HCT116 (cell line): ENCODE results near the gene MRFAP1L1. TPM values are rescaled to one million over a fixed set of nuclear protein-coding genes. Genes with fewer than 3 reads are reported as not detected.

ENCODE experiments used
- ATAC-seq: fragments of 200-7000 bp; cut with Tn5 transposase; 2 replicates; pipeline ENCODE4 v1.9.1; 2020; ENCODE audit warnings: mild to moderate bottlenecking, moderate library complexity
- BruUV-seq: library from RNA; stranded (reverse); fragments of 400-500 nt; replicated peaks from 2 replicates; lab custom pipeline; 2021; lab: Mats Ljungman, UMichigan
- CTCF ChIA-PET: fragments of 300-600 bp; sonication (Branson Sonifier 250); formaldehyde crosslinking; loops from one replicate; lab custom pipeline; 2021; ENCODE audit warnings: antibody characterized with exemption; lab: Charles Lee
- POLR2A ChIA-PET: fragments of 300-600, 350-600 bp; sonication (Branson Sonifier 250); formaldehyde crosslinking; loops from one replicate; lab custom pipeline; 2021; ENCODE audit warnings: antibody characterized with exemption; lab: Charles Lee
- RAD21 ChIA-PET, 2 experiments: fragments of 300-600 bp; sonication (Branson Sonifier 250); formaldehyde crosslinking; loops; one replicate each; lab custom pipeline; 2023; ENCODE audit warnings: low total read pairs in 2 of 2; ENCODE audit not compliant: uncharacterized antibody in 2 of 2, unreplicated experiment in 2 of 2, low non-redundant PET in 1 of 2; lab: Charles Lee
- DNase-seq: peaks from one replicate; pipeline ENCODE4 v3.0.0-alpha.2; 2010; ENCODE audit warnings: low read depth, low spot score
- H2AFZ ChIP-seq: fragments of 200-600 bp; shearing (Covaris generic), sonication (generic); 2 replicates; pipeline ENCODE4 v1.6.1; 2017; ENCODE audit warnings: low read depth, mixed run types, mixed read lengths, antibody characterized with exemption, low read length; ENCODE audit not compliant: poor library complexity, severe bottlenecking
- H3K27ac ChIP-seq: 2 replicates; pipeline ENCODE4 v1.5.1; 2012; ENCODE audit warnings: low read depth, low read length
- H3K27me3 ChIP-seq: fragments of 200-600 bp; sonication (generic); 2 replicates; pipeline ENCODE4 v1.6.1; 2016; ENCODE audit warnings: mixed run types, low read length, mixed read lengths; ENCODE audit not compliant: insufficient read depth
- H3K36me3 ChIP-seq, 2 experiments: fragments of 200-500 bp in 1 of 2; fragments of 200-600 bp in 1 of 2; sonication (Bioruptor generic) in 1 of 2; sonication (generic) in 1 of 2; 2 replicates each; pipeline versions ENCODE4 v1.5.1 to v1.6.1; 2014 to 2016; ENCODE audit warnings: low read length in 2 of 2, inconsistent platforms in 1 of 2, mixed read lengths in 1 of 2, mixed run types in 1 of 2; ENCODE audit not compliant: insufficient read depth in 2 of 2, control insufficient read depth in 1 of 2
- H3K4me1 ChIP-seq, 2 experiments: fragments of 200-600 bp in 1 of 2; sonication (generic) in 1 of 2; 2 replicates each; pipeline versions ENCODE4 v1.5.1 to v1.6.1; 2012 to 2017; ENCODE audit warnings: low read length in 2 of 2, inconsistent platforms in 1 of 2, mild to moderate bottlenecking in 1 of 2, mixed read lengths in 1 of 2, mixed run types in 1 of 2, moderate library complexity in 1 of 2; ENCODE audit not compliant: insufficient read depth in 2 of 2, control insufficient read depth in 1 of 2
- H3K4me2 ChIP-seq: fragments of 200-600 bp; sonication (generic); 2 replicates; pipeline ENCODE4 v1.6.1; 2017; ENCODE audit warnings: mixed run types, low read length, mixed read lengths
- H3K4me3 ChIP-seq, 2 experiments: fragments of 200-600 bp in 1 of 2; sonication (generic) in 1 of 2; replicated peaks in 1 of 2; 2 replicates each; pipeline ENCODE4 v1.5.1; 2011 to 2016; ENCODE audit warnings: low read length in 2 of 2, control low read depth in 1 of 2, low read depth in 1 of 2, mild to moderate bottlenecking in 1 of 2, mixed read lengths in 1 of 2, mixed run types in 1 of 2
- H3K79me2 ChIP-seq: fragments of 200-600 bp; sonication (generic); 2 replicates; pipeline ENCODE4 v1.6.1; 2017; ENCODE audit warnings: mild to moderate bottlenecking, mixed run types, low read length, moderate library complexity, mixed read lengths; ENCODE audit not compliant: insufficient read depth
- H3K9ac ChIP-seq: fragments of 200-600 bp; sonication (generic); 2 replicates; pipeline ENCODE4 v1.6.1; 2016; ENCODE audit warnings: low read length, mixed read lengths
- H3K9me2 ChIP-seq: fragments of 200-600 bp; sonication (generic), shearing (Covaris generic); 2 replicates; pipeline ENCODE4 v1.6.1; 2017; ENCODE audit warnings: mixed run types, mild to moderate bottlenecking, moderate library complexity; ENCODE audit not compliant: insufficient read depth
- H3K9me3 ChIP-seq, 2 experiments: fragments of 200-500 bp in 1 of 2; fragments of 200-600 bp in 1 of 2; sonication (Bioruptor generic) in 1 of 2; sonication (generic) in 1 of 2; 2 replicates each; pipeline ENCODE4 v1.6.1; 2014 to 2017; ENCODE audit warnings: low read length in 2 of 2, mixed read lengths in 2 of 2, inconsistent platforms in 1 of 2, low read depth in 1 of 2, mild to moderate bottlenecking in 1 of 2, mixed run types in 1 of 2, moderate library complexity in 1 of 2; ENCODE audit not compliant: control insufficient read depth in 1 of 2, insufficient read depth in 1 of 2
- H4K20me1 ChIP-seq: fragments of 200-600 bp; sonication (generic), shearing (Covaris generic); 2 replicates; pipeline ENCODE4 v1.6.1; 2017; ENCODE audit warnings: mixed run types, mild to moderate bottlenecking, moderate library complexity; ENCODE audit not compliant: insufficient read depth
- CEBPB ChIP-seq: IDR thresholded peaks from 2 replicates; pipeline ENCODE4 v1.6.1; 2012; ENCODE audit warnings: low read depth
- FOSL1 ChIP-seq: IDR thresholded peaks from 2 replicates; pipeline ENCODE4 v1.6.1; 2012; ENCODE audit warnings: low read depth
- MAX ChIP-seq: IDR thresholded peaks from 2 replicates; pipeline ENCODE4 v1.6.1; 2012
- POLR2A ChIP-seq: IDR thresholded peaks from 2 replicates; pipeline ENCODE4 v1.7.0; 2011; ENCODE audit warnings: borderline replicate concordance; ENCODE audit not compliant: insufficient read depth, insufficient read length; ENCODE audit errors: extremely low read depth
- POLR2AphosphoS5 ChIP-seq: IDR thresholded peaks from 2 replicates; pipeline ENCODE4 v1.6.1; 2011; ENCODE audit warnings: mild to moderate bottlenecking, low read depth, low read length, moderate library complexity
- RAD21 ChIP-seq: IDR thresholded peaks from 2 replicates; pipeline ENCODE4 v1.6.1; 2012; ENCODE audit warnings: low read depth, mild to moderate bottlenecking
- REST ChIP-seq: IDR thresholded peaks from 2 replicates; pipeline ENCODE4 v1.6.1; 2012; ENCODE audit warnings: low read depth
- SIN3A ChIP-seq: IDR thresholded peaks from 2 replicates; pipeline ENCODE4 v1.6.1; 2012; ENCODE audit warnings: low read depth
- SP1 ChIP-seq: IDR thresholded peaks from 2 replicates; pipeline ENCODE4 v1.6.1; 2012; ENCODE audit warnings: low read depth
- TCF7L2 ChIP-seq: IDR thresholded peaks from 2 replicates; pipeline ENCODE4 v1.7.0; 2011; ENCODE audit warnings: borderline replicate concordance, inconsistent platforms; ENCODE audit not compliant: insufficient read depth, insufficient read length; ENCODE audit errors: extremely low read depth
- intact Hi-C: fragments of 100-400 bp; cut with micrococcal nuclease; formaldehyde crosslinking; loops from 2 replicates; pipeline ENCODE4 v1.10.0; 2022
- total RNA-seq: library from RNA; stranded (reverse); gene quantifications from one replicate; pipeline ENCODE4 v1.2.1, GENCODE V29; 2021; ENCODE audit not compliant: unreplicated experiment

The MRFAP1L1 gene
- total RNA-seq, 1 experiment from 2014 or later = 43.0 TPM

- no TSS peak for BruUV-seq
- no peaks in the 10 kb centered on the region for H3K79me2 ChIP-seq
- no peak overlapping the region for H2AFZ ChIP-seq
- RAD21 ChIA-PET = no interaction called here
- H3K27ac ChIP-seq = no peak overlapping the region
- CTCF ChIA-PET = no interaction called here
- no peak overlapping the region for H3K4me2 ChIP-seq
- H3K9ac ChIP-seq = no peak overlapping the region
- no peaks in the 10 kb centered on the region for H4K20me1 ChIP-seq
- no peaks in the 10 kb centered on the region for H3K36me3 ChIP-seq
- no peak for ATAC-seq
- no peaks in the 10 kb centered on the region for H3K27me3 ChIP-seq
- peaks cover 0 to 5% of the 10 kb centered on the region in 2 experiments; a peak in 1 of 4 replicates for H3K4me1 ChIP-seq
- intact Hi-C loops = loop anchor here (5.0 to 10.0 kb wide), 2 partner anchors 252 to 464 kb away; no protein-coding TSS in a partner anchor
- no peak for DNase-seq
- POLR2A ChIA-PET = no interaction called here
- no peaks in the 10 kb centered on the region for H3K9me2 ChIP-seq
- no peaks in the 10 kb centered on the region for H3K9me3 ChIP-seq
- H3K4me3 ChIP-seq = no peak overlapping the region
- TF ChIP-seq MAX (no peak), CEBPB (no peak), SP1 (no peak), POLR2A (no peak), RAD21 (no peak), TCF7L2 (no peak), SIN3A (no peak), POLR2AphosphoS5 (no peak), REST (no peak), FOSL1 (no peak)
These were observed 13.2 kb upstream of the MRFAP1L1 start for GRCh38 chr4:6722891-6723290.
